ENCODE data around the gene GNA12.
A peak's percentile ranks its signal among the peaks of the same experiment; 100 is the strongest.

GNA12 gene

GRCh38 chr7:2799253-2799652 is 44.9 kb downstream of the GNA12 start:
- Mint-ChIP-seq H3K4me1 (peaks cover 66% of the 10 kb centered on the region), H3K4me3 (no peak overlapping the region), H3K27me3 (no peaks in the 10 kb centered on the region), H3K27ac (peak overlapping the region; percentile 37), H3K9me3 (no peaks in the 10 kb centered on the region), H3K36me3 (peaks cover 13% of the 10 kb centered on the region)
- ATAC-seq, result no peak

DNA sequence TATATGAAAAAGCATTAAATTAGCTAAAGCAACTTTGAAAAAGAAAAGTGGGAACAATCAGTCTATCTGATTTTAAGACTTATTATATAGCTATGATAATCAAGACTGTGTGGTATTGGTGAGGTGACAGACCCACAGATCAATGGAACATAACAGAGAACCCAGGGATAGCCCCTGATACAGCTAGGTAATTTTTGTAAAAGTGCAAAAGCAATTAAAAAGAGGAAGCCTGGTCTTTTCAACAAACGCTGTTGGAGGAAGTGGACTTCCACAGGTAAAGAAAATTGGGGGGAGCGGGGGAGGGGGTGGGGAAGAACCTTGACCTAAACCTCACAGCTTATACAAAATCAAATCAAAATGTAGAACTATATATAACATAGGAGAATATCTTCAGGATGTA is 45.4 kb downstream of the GNA12 start:
- Mint-ChIP-seq H3K9me3 (no peaks in the 10 kb centered on the region), H3K4me1 (peaks cover 60% of the 10 kb centered on the region), H3K36me3 (peaks cover 19% of the 10 kb centered on the region), H3K27me3 (no peaks in the 10 kb centered on the region), H3K4me3 (no peak overlapping the region), H3K27ac (peak overlapping the region; percentile 37)
- ATAC-seq, result peak; percentile 68

GRCh38 chr7:2796358-2797352 is 47.5 kb downstream of the GNA12 start:
- peak overlapping the region; percentile 57 for H3K27ac Mint-ChIP-seq
- H3K36me3 Mint-ChIP-seq, result peaks cover 39% of the 10 kb centered on the region
- H3K27me3 Mint-ChIP-seq, result no peaks in the 10 kb centered on the region
- H3K4me1 Mint-ChIP-seq, result peaks cover 44% of the 10 kb centered on the region
- no peak overlapping the region for H3K4me3 Mint-ChIP-seq
- no peaks in the 10 kb centered on the region for H3K9me3 Mint-ChIP-seq
- no peak for ATAC-seq

DNA sequence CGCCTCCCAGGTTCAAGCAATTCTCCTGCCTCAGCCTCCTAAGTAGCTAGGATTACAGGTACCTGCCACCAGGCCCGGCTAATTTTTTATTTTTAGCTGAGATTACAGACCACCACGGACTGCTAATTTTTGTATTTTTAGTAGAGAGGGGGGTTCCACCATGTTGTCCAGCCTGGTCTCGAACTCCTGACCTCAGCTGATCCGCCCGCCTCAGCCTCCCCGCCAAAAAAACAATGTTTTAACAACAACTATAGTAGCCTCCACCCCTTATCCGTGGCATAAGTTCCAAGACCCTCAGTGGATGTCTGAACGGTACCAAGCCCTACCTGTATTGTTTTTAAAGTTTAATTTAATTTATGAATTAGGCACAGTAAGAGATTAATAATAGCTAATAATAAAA is 48.2 kb downstream of the GNA12 start:
- no peaks in the 10 kb centered on the region for H3K27me3 Mint-ChIP-seq
- no peaks in the 10 kb centered on the region for H3K9me3 Mint-ChIP-seq
- no peak overlapping the region for H3K27ac Mint-ChIP-seq
- H3K4me1 Mint-ChIP-seq, result peaks cover 36% of the 10 kb centered on the region
- ATAC-seq, result no peak
- peaks cover 41% of the 10 kb centered on the region for H3K36me3 Mint-ChIP-seq
- no peak overlapping the region for H3K4me3 Mint-ChIP-seq

- Mint-ChIP-seq H3K36me3 (peaks cover 49% of the 10 kb centered on the region), H3K27ac (no peak overlapping the region), H3K9me3 (no peaks in the 10 kb centered on the region), H3K4me1 (peaks cover 31% of the 10 kb centered on the region), H3K27me3 (no peaks in the 10 kb centered on the region), H3K4me3 (no peak overlapping the region)
- ATAC-seq, result no peak
These were observed 49.1 kb downstream of the GNA12 start for GRCh38 chr7:2794836-2795636.

GRCh38 chr7:2792856-2793487 is 51.1 kb downstream of the GNA12 start:
- H3K36me3 Mint-ChIP-seq, result peaks cover 64% of the 10 kb centered on the region
- peaks cover 20% of the 10 kb centered on the region for H3K4me1 Mint-ChIP-seq
- ATAC-seq, result no peak
- H3K4me3 Mint-ChIP-seq, result no peak overlapping the region
- H3K27ac Mint-ChIP-seq, result no peak overlapping the region
- H3K9me3 Mint-ChIP-seq, result no peaks in the 10 kb centered on the region
- H3K27me3 Mint-ChIP-seq, result no peaks in the 10 kb centered on the region

- Mint-ChIP-seq H3K36me3 (peaks cover 66% of the 10 kb centered on the region), H3K27me3 (no peaks in the 10 kb centered on the region)
- ATAC-seq, result no peak
These were observed 51.9 kb downstream of the GNA12 start for GRCh38 chr7:2792235-2792634.

GRCh38 chr7:2791390-2791789 is 52.7 kb downstream of the GNA12 start:
- Mint-ChIP-seq H3K27ac (no peak overlapping the region), H3K4me1 (peaks cover 16% of the 10 kb centered on the region), H3K9me3 (no peaks in the 10 kb centered on the region), H3K36me3 (peaks cover 73% of the 10 kb centered on the region), H3K4me3 (no peak overlapping the region), H3K27me3 (no peaks in the 10 kb centered on the region)
- no peak for ATAC-seq

More at GRCh38 chr7:2792235-2792634, 51.9 kb downstream of the GNA12 start:
- Mint-ChIP-seq H3K27ac (no peak overlapping the region), H3K9me3 (no peaks in the 10 kb centered on the region), H3K4me1 (peaks cover 16% of the 10 kb centered on the region), H3K4me3 (no peak overlapping the region)

GRCh38 chr7:2787251-2787951 is 56.7 kb downstream of the GNA12 start:
- Mint-ChIP-seq H3K27ac (no peak overlapping the region), H3K36me3 (peaks cover 66% of the 10 kb centered on the region), H3K4me3 (no peak overlapping the region), H3K27me3 (no peaks in the 10 kb centered on the region), H3K4me1 (peaks cover 39% of the 10 kb centered on the region), H3K9me3 (peaks cover 4% of the 10 kb centered on the region)
- no peak for ATAC-seq

GRCh38 chr7:2786607-2787116 is 57.4 kb downstream of the GNA12 start:
- peaks cover 61% of the 10 kb centered on the region for H3K36me3 Mint-ChIP-seq
- H3K4me1 Mint-ChIP-seq, result peaks cover 46% of the 10 kb centered on the region
- H3K27me3 Mint-ChIP-seq, result no peaks in the 10 kb centered on the region
- no peak overlapping the region for H3K4me3 Mint-ChIP-seq
- H3K27ac Mint-ChIP-seq, result no peak overlapping the region
- peaks cover 4% of the 10 kb centered on the region for H3K9me3 Mint-ChIP-seq
- ATAC-seq, result no peak

DNA sequence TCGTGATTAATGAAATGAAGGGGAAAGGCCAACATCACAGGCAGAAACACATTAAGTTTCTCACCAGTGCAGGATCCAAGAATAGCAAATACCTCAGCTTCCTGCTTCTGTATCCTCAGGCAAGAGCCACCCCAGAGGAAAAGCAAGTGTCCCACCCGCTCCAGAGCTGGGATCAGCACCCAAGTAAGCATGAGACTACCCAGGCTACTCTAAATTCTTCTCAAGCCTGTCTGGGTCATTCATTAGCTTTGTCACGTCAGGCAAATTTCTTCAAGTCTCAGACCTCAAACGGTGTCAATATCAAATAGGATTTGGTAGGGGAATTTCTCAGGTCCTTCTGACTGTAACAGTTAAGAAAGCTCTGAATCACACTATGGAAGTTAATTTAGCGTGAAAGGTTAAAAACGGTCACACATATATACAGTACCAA is 59.0 kb downstream of the GNA12 start:
- ATAC-seq, result peak; percentile 80
- Mint-ChIP-seq H3K9me3 (peaks cover 4% of the 10 kb centered on the region), H3K27me3 (no peaks in the 10 kb centered on the region), H3K27ac (peak overlapping the region; percentile 62), H3K4me3 (no peak overlapping the region), H3K36me3 (peaks cover 59% of the 10 kb centered on the region), H3K4me1 (peaks cover 47% of the 10 kb centered on the region)

DNA sequence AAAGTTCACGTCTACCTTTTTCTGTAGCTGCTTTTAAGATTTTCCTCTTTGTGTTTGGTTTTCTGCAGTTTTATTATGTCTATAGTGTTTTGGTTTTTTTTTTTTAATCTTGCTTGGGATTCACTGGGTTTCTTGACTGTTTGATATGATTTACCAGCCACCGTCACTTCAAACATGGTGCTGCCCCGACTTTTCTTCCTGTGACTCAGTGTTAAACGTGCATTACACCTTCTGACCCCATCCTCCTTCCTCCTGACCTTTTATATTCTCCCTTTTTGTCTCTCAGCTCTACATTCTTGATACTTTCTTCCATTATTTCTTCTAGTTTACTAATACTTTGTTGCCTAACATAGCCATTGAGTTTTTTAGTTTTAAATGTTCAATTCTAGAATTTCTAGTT is 61.5 kb downstream of the GNA12 start:
- no peak overlapping the region for H3K4me3 Mint-ChIP-seq
- peaks cover 47% of the 10 kb centered on the region for H3K36me3 Mint-ChIP-seq
- ATAC-seq, result no peak
- H3K9me3 Mint-ChIP-seq, result peaks cover 4% of the 10 kb centered on the region
- H3K27me3 Mint-ChIP-seq, result no peaks in the 10 kb centered on the region
- H3K4me1 Mint-ChIP-seq, result peaks cover 39% of the 10 kb centered on the region
- H3K27ac Mint-ChIP-seq, result peak overlapping the region; percentile 49

DNA sequence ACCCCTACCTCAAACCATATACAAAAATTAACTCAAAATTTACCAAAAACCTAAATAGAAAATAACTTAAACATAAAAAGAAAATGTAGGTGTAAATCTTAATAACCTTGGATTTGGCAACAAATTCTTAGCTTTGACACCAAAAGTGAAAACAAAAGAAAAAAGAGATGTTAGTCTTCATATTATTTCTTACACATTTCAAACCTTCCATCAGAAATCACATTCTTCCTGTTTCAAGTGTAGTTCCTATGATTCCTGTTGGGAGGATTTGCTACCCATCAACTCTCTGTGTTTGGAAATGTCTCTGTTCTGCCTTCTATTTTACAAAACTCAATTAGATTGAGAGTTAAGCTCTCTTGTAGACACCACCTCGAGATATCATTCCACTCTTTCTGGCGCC is 62.0 kb downstream of the GNA12 start:
- no peak overlapping the region for H3K4me3 Mint-ChIP-seq
- peak overlapping the region; percentile 49 for H3K27ac Mint-ChIP-seq
- H3K27me3 Mint-ChIP-seq, result no peaks in the 10 kb centered on the region
- H3K4me1 Mint-ChIP-seq, result peaks cover 34% of the 10 kb centered on the region
- ATAC-seq, result no peak
- H3K36me3 Mint-ChIP-seq, result peaks cover 47% of the 10 kb centered on the region
- H3K9me3 Mint-ChIP-seq, result peaks cover 4% of the 10 kb centered on the region

- H3K36me3 Mint-ChIP-seq, result peaks cover 44% of the 10 kb centered on the region
- H3K27me3 Mint-ChIP-seq, result no peaks in the 10 kb centered on the region
These were observed 62.5 kb downstream of the GNA12 start for GRCh38 chr7:2781636-2782035.

More at GRCh38 chr7:2781636-2782035, 62.5 kb downstream of the GNA12 start:
- H3K4me3 Mint-ChIP-seq, result no peak overlapping the region
- H3K27ac Mint-ChIP-seq, result no peak overlapping the region
- peaks cover 4% of the 10 kb centered on the region for H3K9me3 Mint-ChIP-seq
- peaks cover 33% of the 10 kb centered on the region for H3K4me1 Mint-ChIP-seq
- ATAC-seq, result no peak

Data from stimulated activated memory B cell treated with anti-CD40 and anti-IgM and Interleukin-4, amounts not matched to agents 10 μg/mL and 1 μg/mL and 100 μg/mL, for 72 hours (primary cell).